ENCODE results near the gene TRAK2. TPM values are rescaled to one million over a fixed set of nuclear protein-coding genes. Genes with fewer than 3 reads are reported as not detected.

TRAK2 gene
- total RNA-seq, 1 experiment from 2014 or later, result 9.4 TPM

DNA sequence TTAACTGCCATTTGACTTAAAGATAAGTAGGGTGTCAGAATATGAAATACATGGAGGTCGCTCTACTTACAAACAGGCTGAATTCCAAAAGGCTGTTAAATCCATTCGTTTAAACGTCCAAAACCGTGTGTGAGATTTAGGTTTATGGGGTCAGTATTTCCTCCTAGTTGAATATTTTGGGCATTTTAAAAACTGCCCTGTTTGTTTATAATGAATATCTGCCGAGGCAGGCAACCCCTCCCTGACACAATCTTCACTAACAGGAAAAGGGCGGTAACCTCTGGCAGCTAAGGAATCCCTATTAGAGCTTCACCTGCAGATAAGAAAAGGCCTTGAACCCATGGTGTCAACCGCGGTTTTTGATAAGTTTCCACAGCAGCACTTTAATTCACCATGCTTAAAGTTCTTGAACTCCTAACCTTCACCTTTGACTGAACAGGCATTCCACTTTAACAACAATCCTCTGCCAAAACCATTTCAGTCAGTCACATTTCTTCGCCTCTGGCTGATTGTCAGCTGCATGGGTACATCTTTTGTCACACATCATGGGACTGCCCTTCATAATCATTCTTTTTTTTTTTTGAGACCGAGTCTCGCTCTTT, 17.8 kb downstream of the TRAK2 start:
- DNase-seq (no peak), ATAC-seq (no peak)
- peaks cover 17% of the 10 kb centered on the region for H3K4me1 ChIP-seq (ENCODE audit: insufficient read depth, low read length)
- no TSS peak for BruUV-seq (replicated peaks)
- H3K79me2 ChIP-seq (ENCODE audit: low read length), result peaks cover 17% of the 10 kb centered on the region
- POLR2A ChIA-PET (ENCODE audit: unreplicated experiment), result interaction anchor here (0.7 kb wide), 1 partner anchor 321 kb away, joined by 3 read pairs; no protein-coding TSS in a partner anchor
- CTCF ChIA-PET, result no interaction called here
- H3K9me2 ChIP-seq (replicated peaks; ENCODE audit: low read length), result no peaks in the 10 kb centered on the region
- intact Hi-C loops (cut with micrococcal nuclease), result no loop called here
- H3K4me3 ChIP-seq (ENCODE audit: low read length), result no peak overlapping the region
- TF ChIP-seq EZH2phosphoT487 (IDR thresholded peaks at IDR 0.05; ENCODE audit: borderline replicate concordance, low read length) (no peak), EZH2 (IDR thresholded peaks at IDR 0.05; ENCODE audit: low read length, unreplicated experiment) (no peak)
- TF ChIP-seq, protein P1, sequence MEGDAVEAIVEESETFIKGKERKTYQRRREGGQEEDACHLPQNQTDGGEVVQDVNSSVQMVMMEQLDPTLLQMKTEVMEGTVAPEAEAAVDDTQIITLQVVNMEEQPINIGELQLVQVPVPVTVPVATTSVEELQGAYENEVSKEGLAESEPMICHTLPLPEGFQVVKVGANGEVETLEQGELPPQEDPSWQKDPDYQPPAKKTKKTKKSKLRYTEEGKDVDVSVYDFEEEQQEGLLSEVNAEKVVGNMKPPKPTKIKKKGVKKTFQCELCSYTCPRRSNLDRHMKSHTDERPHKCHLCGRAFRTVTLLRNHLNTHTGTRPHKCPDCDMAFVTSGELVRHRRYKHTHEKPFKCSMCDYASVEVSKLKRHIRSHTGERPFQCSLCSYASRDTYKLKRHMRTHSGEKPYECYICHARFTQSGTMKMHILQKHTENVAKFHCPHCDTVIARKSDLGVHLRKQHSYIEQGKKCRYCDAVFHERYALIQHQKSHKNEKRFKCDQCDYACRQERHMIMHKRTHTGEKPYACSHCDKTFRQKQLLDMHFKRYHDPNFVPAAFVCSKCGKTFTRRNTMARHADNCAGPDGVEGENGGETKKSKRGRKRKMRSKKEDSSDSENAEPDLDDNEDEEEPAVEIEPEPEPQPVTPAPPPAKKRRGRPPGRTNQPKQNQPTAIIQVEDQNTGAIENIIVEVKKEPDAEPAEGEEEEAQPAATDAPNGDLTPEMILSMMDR (conservative IDR thresholded peaks at IDR 0.05; ENCODE audit: low read depth, low read length), result no peak
- no peak overlapping the region for H2AFZ ChIP-seq (ENCODE audit: low read length)
- no peak overlapping the region for H3K27ac ChIP-seq (ENCODE audit: low read length)
- no peak overlapping the region for H3K9ac ChIP-seq (ENCODE audit: low read length)
- peaks cover 3% of the 10 kb centered on the region for H3K36me3 ChIP-seq (ENCODE audit: low read depth, low read length)
- no peaks in the 10 kb centered on the region for H4K20me1 ChIP-seq (ENCODE audit: low read length)
- H3K27me3 ChIP-seq (ENCODE audit: low read length), result no peaks in the 10 kb centered on the region
- H3K4me2 ChIP-seq (ENCODE audit: low read length), result no peak overlapping the region
- no peaks in the 10 kb centered on the region for H3K9me3 ChIP-seq (ENCODE audit: low read length)
- H3F3A ChIP-seq (ENCODE audit: low read length, unreplicated experiment), result no peaks in the 10 kb centered on the region

DNA sequence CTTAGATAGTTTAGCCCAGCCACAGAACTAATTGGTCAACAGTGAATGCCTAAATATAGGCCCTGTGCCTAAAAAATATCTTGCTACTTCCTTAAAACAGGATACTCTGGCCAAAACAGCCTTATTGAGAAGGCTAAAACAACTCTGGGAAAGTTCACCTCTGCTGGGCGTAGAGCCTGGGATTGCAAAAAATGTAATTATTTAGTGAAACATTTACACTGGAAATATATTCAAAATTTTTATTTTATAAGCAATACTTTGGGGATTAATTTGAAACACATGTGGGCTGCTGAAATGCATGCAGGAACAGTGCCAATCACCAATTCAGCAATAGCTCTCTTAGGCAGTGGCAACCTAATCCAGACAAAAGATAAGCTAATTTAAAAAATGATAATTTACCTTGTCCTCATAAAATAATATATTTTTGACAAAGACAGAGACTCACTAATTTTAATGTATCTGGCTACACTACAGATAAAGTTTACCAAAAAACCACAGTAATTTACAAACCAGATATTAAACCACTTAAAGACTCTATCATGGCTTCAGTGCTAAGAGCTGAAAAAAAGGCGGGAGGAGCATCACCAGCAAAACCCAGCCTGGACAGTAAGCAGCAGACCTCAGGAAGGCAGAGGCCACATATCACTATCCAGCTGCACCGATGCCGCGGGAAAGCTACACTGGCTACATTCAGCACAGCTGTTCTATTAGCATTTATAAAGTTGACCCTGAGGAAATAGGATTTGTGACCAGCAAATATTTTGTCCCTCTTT, 18.5 kb downstream of the TRAK2 start:
- DNase-seq, result no peak
- H3K27me3 ChIP-seq (ENCODE audit: low read length), result no peaks in the 10 kb centered on the region
- H3K9ac ChIP-seq (ENCODE audit: low read length), result peak overlapping the region; percentile 28
- H3K36me3 ChIP-seq (ENCODE audit: low read depth, low read length), result peaks cover 3% of the 10 kb centered on the region
- H3K4me1 ChIP-seq (ENCODE audit: insufficient read depth, low read length), result peaks cover 17% of the 10 kb centered on the region
- ChIA-PET POLR2A (ENCODE audit: unreplicated experiment) (interaction anchor here (0.5 to 0.6 kb wide), 2 partner anchors 18 to 666 kb away, joined by 4 to 14 read pairs; partner anchors contain the start of genes STRADB and TRAK2), CTCF (no interaction called here)
- H4K20me1 ChIP-seq (ENCODE audit: low read length), result no peaks in the 10 kb centered on the region
- 0 out of 2 replicates have a peak overlapping the region, but pooled peaks have one; percentile 2 for H3K4me3 ChIP-seq (ENCODE audit: low read length)
- TF ChIP-seq EZH2 (IDR thresholded peaks at IDR 0.05; ENCODE audit: low read length, unreplicated experiment) (no peak), EZH2phosphoT487 (IDR thresholded peaks at IDR 0.05; ENCODE audit: borderline replicate concordance, low read length) (no peak)
- TF ChIP-seq, protein P1 (conservative IDR thresholded peaks at IDR 0.05; ENCODE audit: low read depth, low read length), result no peak
- H3K9me3 ChIP-seq (ENCODE audit: low read length), result no peaks in the 10 kb centered on the region
- no TSS peak for BruUV-seq (replicated peaks)
- intact Hi-C loops (cut with micrococcal nuclease), result no loop called here
- H3K79me2 ChIP-seq (ENCODE audit: low read length), result peaks cover 17% of the 10 kb centered on the region
- peak overlapping the region; percentile 5 for H2AFZ ChIP-seq (ENCODE audit: low read length)
- ATAC-seq, result peak; percentile 25; the same call in 1 of the 2 replicates
- H3K4me2 ChIP-seq (ENCODE audit: low read length), result peak overlapping the region; percentile 45
- no peaks in the 10 kb centered on the region for H3K9me2 ChIP-seq (replicated peaks; ENCODE audit: low read length)
- H3F3A ChIP-seq (ENCODE audit: low read length, unreplicated experiment), result no peaks in the 10 kb centered on the region
- H3K27ac ChIP-seq (ENCODE audit: low read length), result peak overlapping the region; percentile 78
